Amygdala (tissue), 56 donors: ENCODE measurements around the gene CARNS1.

Experiments used
- DNase-seq, 56 donors: peaks; one replicate each; lab custom pipeline; 2025; lab: John Stamatoyannopoulos, UW

The CARNS1 gene

DNA sequence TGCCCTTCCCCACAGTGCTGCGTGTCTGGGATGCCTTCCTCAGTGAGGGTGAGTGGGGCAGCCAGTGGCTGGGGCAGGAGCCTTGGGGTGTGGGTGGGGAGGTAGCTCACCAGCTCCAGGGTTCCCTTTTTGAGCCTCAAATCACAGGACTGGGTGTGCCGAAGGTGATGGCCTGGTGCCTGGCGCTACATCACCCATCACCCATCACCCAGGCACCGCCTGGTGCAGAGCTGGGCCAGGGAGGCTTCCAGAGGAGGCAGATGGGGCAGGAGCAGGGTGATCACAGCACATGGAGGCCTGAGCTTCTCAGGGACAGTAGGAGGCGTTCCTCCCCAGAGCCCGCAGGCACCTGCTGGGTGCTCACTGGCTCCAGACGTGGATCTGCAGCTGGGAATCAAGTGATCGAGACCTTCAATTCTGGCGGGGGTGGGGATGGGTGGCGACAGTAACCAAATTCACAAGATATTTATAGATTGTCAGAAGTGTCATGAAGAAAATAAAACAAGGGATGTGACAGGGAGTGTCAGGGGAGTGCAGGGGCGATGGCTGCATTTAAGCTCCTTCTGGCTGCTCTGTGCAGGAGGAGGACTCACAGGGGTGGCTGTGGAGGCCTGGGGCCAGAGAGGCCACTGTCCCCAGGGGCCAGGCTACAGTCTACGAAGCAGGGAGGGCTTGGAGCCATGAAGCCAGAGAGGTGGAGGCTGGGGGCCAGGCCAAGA is 8.3 kb upstream of the CARNS1 start:
- DNase-seq: peak in 36 of 56 donors; percentile 18 to 77 (median 50)

DNA sequence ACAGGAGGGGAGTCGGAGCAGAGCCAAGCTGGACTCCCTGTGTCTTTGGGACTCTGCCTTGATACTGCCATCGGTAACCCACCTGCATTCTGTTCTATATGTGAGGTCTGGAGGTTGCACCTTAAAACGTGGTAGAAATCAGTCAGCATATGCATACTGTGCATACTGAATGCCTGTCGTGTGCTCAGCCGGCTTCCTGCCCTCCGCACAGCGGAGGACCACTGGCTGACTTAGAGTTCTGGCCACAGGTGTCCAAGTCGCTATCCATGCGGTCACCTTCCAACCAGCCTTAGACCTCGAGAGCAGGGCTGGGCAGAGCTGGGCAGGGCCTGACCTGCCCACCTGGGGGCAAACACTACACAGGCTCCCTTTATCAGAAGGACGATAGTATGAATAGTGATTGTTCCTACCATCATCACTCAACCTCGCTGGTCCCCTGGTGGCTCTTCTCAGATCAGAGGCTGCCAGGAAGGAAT is 7.8 kb upstream of the CARNS1 start:
- no peak for DNase-seq

DNA sequence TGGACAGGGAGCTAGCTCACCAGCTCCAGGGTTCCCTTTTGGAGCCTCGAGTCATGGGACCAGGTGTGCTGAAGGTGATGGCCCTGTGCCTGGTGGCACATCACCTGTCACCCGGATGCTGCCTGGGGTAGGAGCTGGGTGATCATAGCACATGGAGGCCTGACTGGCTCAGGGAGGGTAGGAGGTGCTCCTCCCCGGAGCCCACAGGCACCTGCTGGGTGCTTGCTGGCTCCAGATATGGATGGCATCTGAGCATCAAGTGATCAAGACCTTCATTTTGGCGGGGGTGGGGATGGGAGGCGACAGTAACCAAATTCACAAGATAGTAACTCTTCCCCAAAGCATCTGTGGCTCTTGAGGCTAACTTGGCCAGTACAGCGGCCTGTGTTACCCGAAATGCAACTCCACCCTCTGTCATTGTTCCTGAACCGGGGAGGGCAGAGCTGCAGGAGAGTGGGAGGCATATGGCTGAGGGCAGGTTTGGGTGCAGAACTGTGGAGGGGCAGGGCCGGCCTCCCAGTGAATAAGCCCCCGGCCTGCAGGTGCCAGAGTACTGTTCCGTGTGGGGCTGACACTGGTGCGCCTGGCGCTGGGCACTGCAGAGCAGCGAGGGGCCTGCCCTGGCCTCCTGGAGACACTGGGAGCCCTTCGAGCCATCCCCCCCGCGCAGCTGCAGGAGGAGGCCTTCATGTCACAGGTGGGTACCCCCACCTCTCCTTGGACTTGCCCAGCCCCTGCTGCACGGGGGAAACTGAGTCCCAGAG is 6.9 kb upstream of the CARNS1 start:
- DNase-seq: no peak

DNA sequence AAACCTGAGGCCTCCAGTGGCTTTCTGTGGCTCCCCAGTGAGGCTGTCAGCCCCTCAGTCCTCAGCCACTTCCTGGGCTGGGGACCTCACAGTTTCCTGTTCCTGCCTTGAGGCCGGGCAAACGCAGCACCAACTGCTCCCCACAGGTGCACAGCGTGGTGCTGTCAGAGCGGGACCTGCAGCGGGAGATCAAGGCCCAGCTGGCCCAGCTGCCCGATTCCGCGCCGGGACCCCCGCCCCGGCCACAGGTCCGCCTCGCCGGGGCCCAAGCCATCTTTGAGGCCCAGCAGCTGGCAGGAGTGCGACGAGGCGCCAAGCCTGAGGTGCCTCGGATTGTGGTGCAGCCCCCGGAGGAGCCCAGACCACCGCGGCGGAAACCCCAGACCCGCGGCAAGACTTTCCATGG is 6.2 kb upstream of the CARNS1 start:
- no peak for DNase-seq

DNA sequence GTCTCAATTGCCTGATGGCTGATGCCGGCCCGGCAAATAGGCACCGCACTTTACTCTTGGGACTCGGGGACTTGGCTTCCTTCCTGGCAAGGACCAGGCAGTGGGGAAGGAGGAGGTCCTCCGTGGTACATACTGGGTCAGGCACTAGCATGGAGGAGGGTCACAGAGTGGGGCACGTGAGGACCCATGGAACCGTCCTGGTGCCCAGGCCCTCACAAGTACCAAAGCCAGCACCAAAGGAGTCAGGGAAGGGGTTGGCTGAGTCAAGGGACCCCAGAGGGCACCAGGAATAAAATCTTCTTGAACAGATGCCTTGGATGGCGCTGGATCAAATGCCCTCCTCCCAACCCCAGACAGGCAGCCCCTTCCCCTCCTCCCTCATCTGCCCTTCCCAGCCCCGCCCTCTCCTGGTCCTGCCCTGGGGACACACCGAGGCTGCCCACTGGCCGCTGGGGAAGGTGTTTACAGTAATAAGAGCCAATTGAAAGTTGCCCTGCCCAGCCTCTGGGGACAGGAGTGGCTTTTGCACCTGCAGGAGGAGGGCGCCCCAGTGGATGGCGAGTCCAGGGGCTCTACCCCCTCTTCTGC is 5.6 kb upstream of the CARNS1 start:
- DNase-seq: peak in 5 of 56 donors; percentile 49 to 82 (median 71)

DNA sequence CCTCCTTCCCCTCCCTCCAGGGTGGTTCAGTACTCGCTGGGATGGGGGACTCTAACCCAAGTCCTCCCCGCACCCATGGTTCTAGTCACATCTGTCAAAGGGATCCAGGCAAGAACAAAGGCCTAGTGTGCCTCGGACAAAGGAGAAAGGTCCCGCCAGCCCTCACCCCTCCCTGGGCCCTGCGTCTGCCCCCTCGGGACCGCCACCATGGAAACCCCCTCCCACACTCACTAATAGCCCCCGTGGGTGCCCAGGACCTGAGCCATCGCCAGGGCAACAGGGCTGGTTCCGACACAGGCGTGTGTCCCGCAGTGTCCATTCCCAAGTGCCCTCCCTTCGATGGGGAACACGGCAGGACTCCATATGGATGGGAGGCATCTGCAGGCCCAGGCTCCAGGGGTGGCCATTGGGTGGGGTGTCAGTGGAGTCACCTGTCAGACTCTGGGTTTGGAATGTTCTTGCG is 5.1 kb upstream of the CARNS1 start:
- DNase-seq: peak in 53 of 56 donors; percentile 27 to 92 (median 77)

DNA sequence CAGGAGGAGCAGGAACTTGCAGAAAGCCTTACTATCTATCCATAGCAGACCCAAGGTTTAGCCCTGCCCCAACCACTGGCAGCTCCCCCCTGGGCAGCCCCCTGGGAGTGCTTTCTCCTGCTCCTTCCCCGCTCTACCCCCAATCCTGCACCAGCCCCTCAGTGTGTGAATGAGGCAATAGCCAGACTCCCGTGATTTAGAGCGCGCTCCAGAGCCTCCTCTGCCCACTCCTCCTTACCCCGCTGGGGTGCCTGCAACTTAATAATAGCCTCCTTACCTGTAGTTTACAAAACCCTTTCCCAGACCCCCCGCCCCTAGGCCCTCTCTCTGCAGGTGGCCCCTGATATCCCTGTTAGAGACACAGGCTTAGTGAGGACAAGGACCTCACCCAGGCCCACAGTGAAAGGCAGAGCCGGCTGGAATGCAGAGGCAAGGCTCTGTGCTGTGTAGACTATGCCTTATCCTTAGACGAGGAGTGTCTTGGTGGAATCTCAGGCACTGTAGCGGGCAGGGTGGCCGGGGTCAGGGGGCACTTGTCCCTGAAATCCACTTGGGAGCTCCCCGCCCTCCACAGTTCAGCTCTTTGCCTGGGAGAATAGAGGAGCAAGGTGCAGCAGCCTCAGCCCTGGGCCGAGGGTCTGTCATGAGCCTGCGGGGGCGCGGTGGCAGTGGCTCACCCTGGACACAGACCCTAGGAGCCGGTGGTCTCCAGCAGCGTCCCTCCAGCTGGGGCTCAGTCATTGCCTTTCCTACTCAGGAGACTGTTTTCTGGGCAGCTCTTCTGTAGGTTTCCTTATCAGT is 4.3 kb upstream of the CARNS1 start:
- DNase-seq: no peak

DNA sequence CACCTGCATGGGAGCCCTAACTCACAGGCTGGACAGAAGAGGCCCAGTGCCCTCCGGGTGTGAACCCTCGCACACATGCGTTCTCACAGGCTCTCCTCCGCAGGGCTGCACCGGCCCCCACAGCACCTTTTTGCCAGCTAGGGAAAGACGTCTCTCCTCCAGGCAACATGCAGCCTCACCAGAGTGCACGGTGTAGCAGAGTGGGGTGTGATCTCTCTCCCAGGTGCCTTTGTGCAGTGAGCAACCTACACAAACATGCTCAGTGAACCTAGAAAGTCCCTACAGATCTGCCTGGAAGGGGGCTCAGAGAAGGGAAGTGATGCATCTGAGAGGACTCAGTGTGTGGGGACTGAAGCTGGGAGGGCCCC is 3.7 kb upstream of the CARNS1 start:
- DNase-seq: no peak

DNA sequence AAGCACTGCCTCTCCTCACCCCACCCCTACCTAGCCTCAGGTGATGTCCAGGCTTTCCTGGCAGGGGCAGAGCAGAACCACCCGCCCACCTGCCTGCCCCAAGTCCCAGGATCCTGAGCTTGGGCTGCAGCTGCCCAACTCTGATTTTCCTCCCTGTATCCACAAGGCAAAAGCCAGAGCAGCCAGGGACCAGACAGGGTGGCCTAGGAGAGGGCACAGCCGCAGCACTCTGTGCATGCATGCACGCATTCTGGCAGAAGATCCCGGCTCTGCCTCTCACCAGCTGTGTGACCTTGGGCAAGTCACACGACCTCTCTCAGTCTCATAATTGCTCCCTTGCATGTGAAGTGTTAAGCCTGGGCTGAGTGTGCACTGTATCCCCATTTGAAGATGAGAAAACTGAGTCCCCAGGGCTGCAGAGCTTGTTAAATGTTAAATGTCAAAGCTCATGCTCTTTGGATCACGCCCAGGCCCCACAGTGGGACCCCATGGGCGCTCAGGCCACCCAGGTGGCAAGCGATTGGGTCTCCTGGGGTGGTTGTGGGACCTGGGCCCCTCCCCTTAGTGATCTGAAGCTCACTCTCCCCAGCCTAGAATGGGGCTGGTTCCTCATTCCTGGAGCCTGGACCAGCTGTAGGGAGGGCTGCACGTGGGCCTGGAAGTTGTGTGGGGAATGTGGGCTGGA is 2.8 kb upstream of the CARNS1 start:
- no peak for DNase-seq

DNA sequence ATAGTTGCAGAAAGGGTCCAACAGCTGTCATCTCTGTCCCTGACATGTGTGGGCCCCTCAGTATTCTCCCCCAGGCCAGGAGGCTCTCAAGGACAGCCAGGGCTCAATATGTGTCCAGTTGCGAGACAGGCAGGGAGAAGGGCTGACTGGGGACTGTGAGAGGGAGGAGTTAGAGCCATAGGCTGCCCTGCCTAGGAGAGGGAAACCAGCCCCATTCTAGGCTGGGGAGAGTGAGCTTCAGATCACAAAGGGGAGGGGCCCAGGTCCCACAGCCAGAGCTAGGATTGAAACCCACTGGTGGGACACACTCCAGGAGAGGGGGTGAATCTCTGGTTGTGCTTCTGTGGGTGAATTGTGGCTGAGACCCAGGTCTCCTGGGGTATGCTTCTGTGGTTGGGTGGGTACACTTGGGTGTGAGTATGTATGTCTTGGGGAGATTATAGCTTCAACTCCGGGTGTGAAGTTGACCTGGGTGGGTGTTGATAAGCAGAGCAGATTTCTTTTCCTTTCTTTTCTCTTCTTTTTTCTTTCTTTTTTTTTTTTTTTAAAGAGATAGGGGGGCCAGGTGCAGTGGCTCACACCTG is 2.1 kb upstream of the CARNS1 start:
- DNase-seq: peak in 4 of 56 donors; percentile 21 to 44 (median 22)

DNA sequence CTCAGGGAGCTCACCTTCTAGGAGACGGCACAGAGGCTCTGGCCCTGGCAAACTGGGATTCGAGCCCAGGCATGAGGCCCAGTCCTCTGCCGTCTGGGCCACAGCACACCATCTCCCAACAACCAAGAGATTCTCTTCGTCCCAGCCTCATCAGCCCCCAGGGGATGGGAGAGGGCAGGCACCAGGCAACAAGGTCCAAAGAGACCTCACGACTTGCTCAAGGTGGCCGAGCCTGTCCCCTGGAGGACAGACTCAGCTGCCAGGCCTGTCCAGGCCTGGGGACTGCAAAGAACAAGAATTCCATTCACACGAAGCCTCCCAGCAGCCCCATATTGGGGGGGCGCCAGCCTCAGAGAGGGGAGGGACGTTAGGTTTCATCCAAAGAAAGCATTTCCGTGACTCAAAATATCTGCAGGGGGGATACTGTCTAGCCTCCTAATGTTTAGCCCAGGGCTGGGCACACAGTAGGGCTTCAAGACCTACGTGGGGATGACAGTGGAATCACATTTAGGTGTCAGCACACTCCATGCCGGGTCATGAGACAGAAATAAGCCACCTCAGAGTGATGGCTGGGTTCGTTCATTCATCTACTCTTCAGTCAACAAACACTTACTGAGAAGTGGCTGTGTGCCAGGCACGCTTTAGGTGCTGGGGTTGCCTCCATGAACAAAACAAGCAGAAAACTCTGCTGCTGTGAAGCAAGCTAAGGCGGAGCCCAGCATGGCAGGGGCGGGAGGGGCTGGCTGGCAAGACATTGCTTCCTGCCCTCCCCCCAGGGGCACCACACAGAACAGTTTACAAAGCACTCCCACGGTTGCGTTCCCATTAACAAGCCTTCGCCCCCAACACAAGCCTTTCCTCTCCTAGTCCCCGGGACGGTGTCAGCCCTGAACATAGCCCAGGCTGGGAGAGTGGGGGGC is 1.2 kb downstream of the CARNS1 start:
- peak in 16 of 56 donors; percentile 22 to 69 (median 34) for DNase-seq

DNA sequence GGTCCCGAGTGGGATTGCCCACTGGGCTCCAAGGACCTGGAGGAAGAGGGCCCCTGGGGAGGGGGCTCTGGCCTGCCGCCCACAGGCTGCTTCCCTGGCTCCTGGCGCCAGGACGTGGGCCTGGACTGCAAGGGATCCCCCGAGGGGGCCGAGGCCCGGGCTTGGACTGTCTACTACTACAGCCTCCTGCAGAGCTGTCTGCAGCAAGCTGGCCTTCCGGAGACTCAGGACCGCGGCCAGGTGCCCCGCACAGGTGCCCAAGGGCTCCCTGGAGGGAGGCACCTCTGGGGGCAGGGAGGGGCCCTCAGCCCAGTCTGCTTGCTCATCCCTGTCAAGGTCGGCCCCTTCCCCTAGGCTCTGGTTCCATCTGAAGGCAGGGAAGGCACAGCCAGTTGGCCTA is 1.9 kb downstream of the CARNS1 start:
- no peak for DNase-seq

DNA sequence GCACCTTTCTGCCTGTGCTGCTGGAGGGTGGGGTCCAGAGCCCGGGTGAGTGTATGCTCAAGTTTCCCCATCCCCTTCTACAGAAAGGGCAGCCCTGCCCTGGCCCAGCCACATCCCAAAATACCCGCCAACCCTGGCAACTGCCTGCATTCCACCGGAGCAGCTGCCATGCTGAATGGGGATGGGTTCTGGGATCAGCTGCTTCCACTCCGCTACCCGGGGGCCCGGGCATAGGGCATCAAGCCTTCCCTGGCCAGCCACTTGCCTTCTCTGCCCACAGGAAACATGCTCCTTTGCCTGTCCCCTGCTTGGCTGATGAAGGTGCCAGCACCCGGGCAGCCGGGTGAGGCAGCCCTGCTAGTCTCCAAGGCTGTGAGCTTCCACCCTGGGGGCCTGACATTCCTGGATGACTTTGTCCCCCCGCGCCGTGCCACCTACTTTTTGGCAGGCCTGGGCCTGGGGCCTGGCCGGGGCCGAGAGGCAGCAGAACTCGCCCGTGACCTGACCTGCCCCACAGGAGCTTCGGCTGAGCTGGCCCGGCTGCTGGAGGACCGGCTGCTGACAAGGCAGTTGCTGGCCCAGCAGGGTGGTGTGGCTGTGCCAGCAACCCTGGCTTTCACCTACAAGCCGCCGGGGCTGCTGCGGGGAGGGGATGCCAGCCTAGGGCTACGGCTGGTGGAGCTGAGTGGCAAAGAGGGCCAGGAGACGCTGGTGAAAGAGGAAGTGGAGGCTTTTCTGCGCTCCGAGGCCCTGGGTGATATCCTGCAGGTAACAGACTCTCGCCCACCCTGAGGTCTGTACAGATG is 3.2 kb downstream of the CARNS1 start:
- peak in 2 of 56 donors; percentile 24 to 36 for DNase-seq

DNA sequence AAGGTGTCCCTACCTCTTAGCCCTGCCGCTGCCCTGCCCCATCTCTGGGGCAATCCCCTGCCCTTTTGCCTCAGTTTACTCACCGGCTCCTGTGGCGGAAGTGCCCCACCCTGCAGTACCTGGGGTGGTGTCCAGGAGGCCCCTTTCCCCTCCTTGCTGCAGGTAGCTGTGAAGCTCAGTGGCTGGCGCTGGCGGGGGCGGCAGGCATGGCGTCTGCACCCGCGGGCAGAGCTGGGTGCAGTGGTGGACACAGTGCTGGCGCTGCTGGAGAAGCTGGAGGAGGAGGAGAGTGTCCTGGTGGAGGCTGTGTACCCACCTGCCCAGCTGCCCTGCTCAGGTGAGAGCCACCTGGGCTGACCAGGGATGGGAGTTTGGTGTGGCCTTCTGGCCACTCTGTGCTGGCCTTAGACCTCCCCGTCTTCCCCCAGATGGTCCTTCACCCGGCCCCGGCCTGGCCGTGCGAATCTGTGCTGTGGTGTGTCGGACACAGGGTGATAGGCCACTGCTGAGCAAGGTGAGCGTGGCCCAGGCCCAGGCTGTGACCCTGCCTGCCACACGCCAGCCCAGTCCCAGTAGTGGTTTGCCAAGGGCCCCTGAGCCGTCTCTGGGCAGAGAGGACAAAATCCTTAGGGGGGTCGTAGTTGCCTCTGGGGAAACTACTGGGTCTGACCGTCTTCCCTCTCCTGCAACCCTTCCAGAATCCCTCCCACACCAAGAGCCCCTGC is 4.0 kb downstream of the CARNS1 start:
- DNase-seq: no peak

DNA sequence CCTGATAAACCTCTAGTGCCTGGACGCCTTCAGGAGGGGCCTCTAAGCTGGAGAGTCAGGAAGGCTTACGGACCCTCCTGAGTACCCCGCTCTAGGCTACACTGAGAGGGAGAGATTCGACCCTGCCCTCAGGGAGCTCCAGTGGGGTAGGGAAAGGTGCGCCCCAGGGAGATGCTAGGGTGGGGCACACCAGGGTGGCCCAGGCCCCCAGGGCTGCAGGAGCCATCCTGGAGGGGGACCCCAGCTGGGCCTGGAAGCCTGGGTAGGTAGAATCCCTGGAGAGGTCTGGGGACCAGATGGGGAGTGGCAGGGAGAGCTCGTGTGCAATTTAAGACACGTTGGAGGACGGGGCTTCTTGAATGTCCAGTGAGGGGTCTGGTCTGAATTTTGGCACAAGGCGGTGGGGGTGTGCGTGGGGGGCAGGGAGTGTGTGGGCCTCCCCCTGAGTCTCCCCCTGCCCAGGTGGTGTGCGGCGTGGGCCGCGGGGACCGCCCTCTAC is 4.7 kb downstream of the CARNS1 start:
- no peak for DNase-seq

DNA sequence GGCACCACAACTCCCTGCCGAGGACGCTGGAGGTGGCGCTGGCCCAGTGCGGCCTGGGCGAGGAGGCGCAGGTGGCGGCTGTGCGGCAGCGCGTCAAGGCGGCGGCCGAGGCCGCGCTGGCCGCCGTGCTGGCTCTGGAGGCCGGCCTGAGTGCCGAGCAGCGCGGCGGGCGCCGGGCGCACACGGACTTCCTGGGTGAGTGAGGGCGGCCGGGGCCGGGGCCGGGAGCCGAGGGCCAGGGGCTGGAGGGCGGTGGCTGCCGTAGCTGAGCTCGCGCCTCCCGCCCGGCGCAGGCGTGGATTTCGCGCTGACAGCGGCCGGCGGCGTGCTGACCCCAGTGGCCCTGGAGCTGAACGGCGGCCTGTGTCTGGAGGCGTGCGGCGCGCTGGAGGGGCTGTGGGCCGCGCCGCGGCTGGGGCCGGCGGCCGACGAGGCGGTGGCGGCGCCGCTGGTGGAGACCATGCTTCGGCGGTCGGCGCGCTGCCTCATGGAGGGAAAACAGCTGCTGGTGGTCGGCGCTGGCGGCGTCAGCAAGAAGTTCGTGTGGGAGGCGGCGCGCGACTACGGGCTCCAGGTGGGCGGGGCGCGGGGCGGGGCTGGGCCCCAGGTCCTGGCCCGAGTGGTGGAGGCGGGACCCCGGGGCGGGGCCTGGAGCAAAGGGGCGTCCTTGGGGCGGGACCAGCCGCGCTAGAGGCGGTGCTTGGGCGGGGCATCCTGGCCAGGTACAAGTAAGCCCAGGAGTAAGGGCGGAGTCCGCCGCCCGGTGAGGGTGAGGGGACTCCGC is 5.4 kb downstream of the CARNS1 start:
- DNase-seq: peak in 54 of 56 donors; percentile 49 to 95 (median 84)
